ENCODE results near the gene CDKN1A. TPM values are rescaled to one million over a fixed set of nuclear protein-coding genes. Genes with fewer than 3 reads are reported as not detected.

CDKN1A gene
- total RNA-seq, 1 experiment from 2014 or later: 17.4 TPM

GRCh38 chr6:36715469-36715868 lies 37.0 kb downstream of the CDKN1A start:
- no peak overlapping the region for H3K9ac ChIP-seq (ENCODE audit: extremely low read depth, insufficient read length, low read length)
- no peak overlapping the region for H3K4me3 Mint-ChIP-seq
- no CpG with 5 or more reads among the region's 7 CpGs for WGBS (ENCODE audit: extremely low coverage, insufficient read length, low lambda C conversion rate)
- H2AK5ac ChIP-seq (ENCODE audit: insufficient read length, low read length): no peak overlapping the region
- no peak for TF ChIP-seq CTCF (conservative IDR thresholded peaks at IDR 0.05)
- H3K27me3 Mint-ChIP-seq (ENCODE audit: low read depth): no peaks in the 10 kb centered on the region; the same call in 1 of the 2 replicates
- H2BK120ac ChIP-seq (ENCODE audit: low read depth, low read length, poor library complexity, severe bottlenecking): no peak overlapping the region
- no peaks in the 10 kb centered on the region for H4K20me1 ChIP-seq (ENCODE audit: control insufficient read depth, insufficient read depth, insufficient read length)
- no peak overlapping the region for H2AFZ ChIP-seq (ENCODE audit: low read length)
- DNase-seq: no peak
- no peak overlapping the region for H4K5ac ChIP-seq (ENCODE audit: insufficient read length, low read depth, low read length)
- H3K23ac ChIP-seq (ENCODE audit: insufficient read length, low read depth, low read length): no peak overlapping the region
- H3K4ac ChIP-seq (ENCODE audit: low read depth, low read length): no peak overlapping the region
- no peak overlapping the region for H4K8ac ChIP-seq (replicated peaks; ENCODE audit: insufficient read length, low read depth, low read length)
- no peak overlapping the region for H4K91ac ChIP-seq (ENCODE audit: insufficient read length, low read depth, low read length)
- H2BK12ac ChIP-seq (ENCODE audit: insufficient read length, low read depth, low read length): no peak overlapping the region
- H3T11ph ChIP-seq (ENCODE audit: low read length): no peak overlapping the region
- H2BK15ac ChIP-seq (ENCODE audit: low read depth, low read length): no peak overlapping the region
- no peak overlapping the region for H2BK5ac ChIP-seq (ENCODE audit: insufficient read length, low read length)
- H3K4me1 Mint-ChIP-seq: peaks cover 3 to 5% of the 10 kb centered on the region in 2 experiments; a peak in 1 of 4 replicates
- H3K4me1 ChIP-seq (ENCODE audit: insufficient read depth, low read length): no peaks in the 10 kb centered on the region; the same call in 1 of the 2 replicates
- H3K27me3 ChIP-seq (ENCODE audit: insufficient read depth, low read length): no peaks in the 10 kb centered on the region
- no peaks in the 10 kb centered on the region for H3K9me3 Mint-ChIP-seq
- H3K79me2 ChIP-seq (ENCODE audit: insufficient read depth, low read length): no peaks in the 10 kb centered on the region
- no peak overlapping the region for H3K56ac ChIP-seq (ENCODE audit: insufficient read length, low read depth, low read length)
- H3K18ac ChIP-seq (ENCODE audit: insufficient read length, low read depth, low read length): no peak overlapping the region
- no peaks in the 10 kb centered on the region for H3K9me3 ChIP-seq (ENCODE audit: control insufficient read depth, low read depth, low read length)
- H3K14ac ChIP-seq (ENCODE audit: insufficient read depth, low read length): peak overlapping the region; percentile 49; the same call in 1 of the 2 replicates
- H3K27ac Mint-ChIP-seq: no peak overlapping the region
- no peak overlapping the region for H3K27ac ChIP-seq (ENCODE audit: insufficient read length, low read depth, low read length)
- H3K23me2 ChIP-seq (ENCODE audit: insufficient read length, low read depth, low read length, poor library complexity, severe bottlenecking): no peaks in the 10 kb centered on the region
- no peaks in the 10 kb centered on the region for H3K36me3 Mint-ChIP-seq (ENCODE audit: insufficient read depth in 1 of 3, low read depth in 3 of 3)
- H3K4me2 ChIP-seq (ENCODE audit: insufficient read depth, insufficient read length, low read length): no peak overlapping the region
- H2BK20ac ChIP-seq (ENCODE audit: low read depth, low read length, poor library complexity, severe bottlenecking): no peak overlapping the region
- no peaks in the 10 kb centered on the region for H3K79me1 ChIP-seq (ENCODE audit: insufficient read depth, low read depth, low read length, poor library complexity, severe bottlenecking)

Data from H9 (cell line).